GM12878 (cell line): Measurements from ENCODE around the gene LAIR1. TPM values are rescaled to one million over a fixed set of nuclear protein-coding genes. Genes with fewer than 3 reads are reported as not detected.

Source experiments
- ATAC-seq: fragments of 200-7000 bp; cut with Tn5 transposase; 3 replicates; pipeline ENCODE4 v1.9.1; 2020; ENCODE audit warnings: mild to moderate bottlenecking, moderate library complexity
- BruUV-seq: library from RNA; stranded (reverse); fragments of 400-500 nt; replicated peaks from 2 replicates; lab custom pipeline; 2021; lab: Mats Ljungman, UMichigan
- CTCF ChIA-PET: fragments of 300-600 bp; sonication (Branson Sonifier 250); formaldehyde crosslinking; extraction: SDS; loops from one replicate; lab custom pipeline; 2021; ENCODE audit warnings: inconsistent platforms; lab: Yijun Ruan, JAX
- POLR2A ChIA-PET: fragments of 350-600 bp; formaldehyde crosslinking; extraction: SDS; loops from one replicate; lab custom pipeline; 2021; ENCODE audit warnings: inconsistent platforms; lab: Charles Lee
- RAD21 ChIA-PET: fragments of 300-600 bp; sonication (Branson Sonifier 250); formaldehyde crosslinking; loops from one replicate; lab custom pipeline; 2023; ENCODE audit warnings: antibody characterized with exemption; ENCODE audit not compliant: unreplicated experiment; lab: Charles Lee
- SMC1A ChIA-PET: fragments of 300-600 bp; sonication (Branson Sonifier 250); formaldehyde crosslinking; loops from one replicate; lab custom pipeline; 2023; ENCODE audit not compliant: unreplicated experiment, uncharacterized antibody; lab: Charles Lee
- DNase-seq: peaks from one replicate; pipeline ENCODE4 v3.0.0-alpha.2; 2011; ENCODE audit warnings: low read depth, low spot score
- FAIRE-seq: peaks from 3 replicates; lab custom pipeline; 2011; peaks lifted over from hg19 to GRCh38; lab: Jason Lieb, UNC
- H2AFZ ChIP-seq: 2 replicates; pipeline ENCODE4 v1.6.0; 2011; ENCODE audit warnings: low read depth, low read length, control low read depth; ENCODE audit not compliant: control insufficient read depth
- H3K27ac ChIP-seq: 2 replicates; pipeline ENCODE4 v1.5.1; 2011; ENCODE audit warnings: control low read depth; ENCODE audit not compliant: control insufficient read depth, insufficient read depth
- H3K27me3 ChIP-seq, 2 experiments: replicated peaks in 1 of 2; 2 replicates each; pipeline versions ENCODE4 v1.6.0 to v1.6.1; 2011; ENCODE audit warnings: low read length in 1 of 2; ENCODE audit not compliant: control insufficient read depth in 2 of 2, insufficient read depth in 2 of 2
- H3K36me3 ChIP-seq, 2 experiments: 2 replicates each; pipeline ENCODE4 v1.5.1; 2011; ENCODE audit warnings: low read length in 1 of 2; ENCODE audit not compliant: control insufficient read depth in 2 of 2, insufficient read depth in 2 of 2
- H3K4me1 ChIP-seq: 2 replicates; pipeline ENCODE4 v1.6.1; 2011; ENCODE audit warnings: mild to moderate bottlenecking, low read length, moderate library complexity, mixed read lengths; ENCODE audit not compliant: control insufficient read depth, insufficient read depth
- H3K4me2 ChIP-seq: 2 replicates; pipeline ENCODE4 v1.6.0; 2011; ENCODE audit warnings: control low read depth; ENCODE audit not compliant: control insufficient read depth, insufficient read depth
- H3K4me3 ChIP-seq: fragments of 200-600 bp; sonication (generic); 2 replicates; pipeline ENCODE4 v1.5.1; 2016
- H3K79me2 ChIP-seq: 2 replicates; pipeline ENCODE4 v1.6.0; 2011; ENCODE audit warnings: low read length; ENCODE audit not compliant: control insufficient read depth, insufficient read depth
- H3K9ac ChIP-seq: 2 replicates; pipeline ENCODE4 v1.8.0; 2011; ENCODE audit warnings: low read length, control low read depth, mixed read lengths; ENCODE audit not compliant: control insufficient read depth, insufficient read depth
- H3K9me3 ChIP-seq: replicated peaks from 3 replicates; pipeline ENCODE4 v1.5.1; 2011; ENCODE audit warnings: mild to moderate bottlenecking, low read length; ENCODE audit not compliant: control insufficient read depth, insufficient read depth
- H4K20me1 ChIP-seq: 2 replicates; pipeline ENCODE4 v1.6.0; 2011; ENCODE audit not compliant: control insufficient read depth, insufficient read depth
- CTCF ChIP-seq, 3 experiments: IDR thresholded peaks in 2 of 3; conservative IDR thresholded peaks in 1 of 3; 2 replicates each; pipeline ENCODE4 v1.5.1; 2011; ENCODE audit warnings: low read depth in 3 of 3, low read length in 3 of 3, mild to moderate bottlenecking in 3 of 3, control low read depth in 2 of 3, moderate library complexity in 2 of 3, inconsistent platforms in 1 of 3, mixed read lengths in 1 of 3; ENCODE audit not compliant: control insufficient read depth in 2 of 3, insufficient read depth in 1 of 3; ENCODE audit errors: extremely low read depth in 1 of 3
- E2F8 ChIP-seq: fragments of 450-650 bp; IDR thresholded peaks from 2 replicates; pipeline ENCODE4 v1.6.1; 2018; ENCODE audit warnings: mild to moderate bottlenecking, low read depth, moderate library complexity; ENCODE audit not compliant: partially characterized antibody
- EGR1 ChIP-seq, 2 experiments: IDR thresholded peaks; 1 replicate in 1 of 2; 2 replicates in 1 of 2; pipeline ENCODE4 v1.6.1; 2011 to 2012; ENCODE audit warnings: low read depth in 2 of 2, low read length in 2 of 2, borderline replicate concordance in 1 of 2, mild to moderate bottlenecking in 1 of 2, moderate library complexity in 1 of 2
- ELK1 ChIP-seq: IDR thresholded peaks from 2 replicates; pipeline ENCODE4 v1.6.1; 2012; ENCODE audit warnings: low read depth, low read length, improper control_type of control experiment
- IKZF2 ChIP-seq, 2 experiments: fragments of 450-650 bp; IDR thresholded peaks; 2 replicates each; pipeline ENCODE4 v1.6.1; 2017; ENCODE audit warnings: mild to moderate bottlenecking in 2 of 2, moderate library complexity in 2 of 2
- JUND ChIP-seq: IDR thresholded peaks from 2 replicates; pipeline ENCODE4 v1.6.1; 2012; ENCODE audit warnings: low read depth, mild to moderate bottlenecking, low read length, improper control_type of control experiment, moderate library complexity
- NFIC ChIP-seq: IDR thresholded peaks from 2 replicates; pipeline ENCODE4 v1.6.1; 2012; ENCODE audit warnings: low read depth, mild to moderate bottlenecking, inconsistent platforms, low read length, moderate library complexity
- RELA ChIP-seq: fragments of 450-650 bp; IDR thresholded peaks from 2 replicates; pipeline ENCODE4 v1.8.0; 2014; ENCODE audit warnings: borderline replicate concordance; ENCODE audit not compliant: partially characterized antibody
- SIX5 ChIP-seq: IDR thresholded peaks from 2 replicates; pipeline ENCODE4 v1.6.1; 2011; ENCODE audit warnings: mild to moderate bottlenecking, low read depth, low read length, moderate library complexity; ENCODE audit not compliant: severe bottlenecking
- SP1 ChIP-seq: IDR thresholded peaks from one replicate; pipeline ENCODE4 v1.6.1; 2011; ENCODE audit warnings: low read depth, low read length
- SREBF2 ChIP-seq: IDR thresholded peaks from 2 replicates; pipeline ENCODE4 v1.6.1; 2012; ENCODE audit warnings: mild to moderate bottlenecking, low read length
- YY1 ChIP-seq: IDR thresholded peaks from 2 replicates; pipeline ENCODE4 v1.6.1; 2011; ENCODE audit warnings: low read depth, mild to moderate bottlenecking, low read length
- ZSCAN29 ChIP-seq: fragments of 450-650 bp; IDR thresholded peaks from 2 replicates; pipeline ENCODE4 v1.6.1; 2017; ENCODE audit warnings: mild to moderate bottlenecking, moderate library complexity
- WGBS: methylation state at CpG from one replicate; pipeline ENCODE4 v1.1.6; 2016; ENCODE audit warnings: low lambda C conversion rate; ENCODE audit not compliant: insufficient replicate concordance, insufficient coverage; ENCODE audit errors: missing lambda C conversion rate; 5-methylcytosine and 5-hydroxymethylcytosine counted together
- in situ Hi-C: fragments of 300-500 bp; cut with MboI; formaldehyde crosslinking; loops from 9 replicates; pipeline ENCODE4 v1.14.3; 2018; ENCODE audit warnings: mixed read lengths
- intact Hi-C: fragments of 100-400 bp; cut with micrococcal nuclease; formaldehyde crosslinking; loops from one replicate; pipeline ENCODE4 v1.14.2; 2022; ENCODE audit not compliant: unreplicated experiment
- polyA plus RNA-seq, 11 experiments: library from polyadenylated mRNA; depleted of rRNA in 4 of 11; unstranded in 6 of 11; stranded (reverse) in 5 of 11; fragments of >200 nt; fragmentation: Nextera tagmentation in 4 of 11; fragmentation: Illumina TruSeq in 1 of 11; extraction: Ambion mirVana in 4 of 11; extraction: Trizol in 1 of 11; gene quantifications; 1 replicate in 1 of 11; 2 replicates in 10 of 11; pipeline versions ENCODE4 v1.2.1 to v1.2.3, GENCODE V29; 2011 to 2016; ENCODE audit warnings: inconsistent platforms in 2 of 11, missing spikeins in 2 of 11, low read depth in 1 of 11
- total RNA-seq, 4 experiments: library from RNA; depleted of rRNA in 3 of 4; stranded (reverse); fragments of >200 nt in 3 of 4; fragmentation: Illumina TruSeq in 1 of 4; extraction: Trizol in 1 of 4; gene quantifications; 2 replicates each; pipeline versions ENCODE4 v1.2.1 to v1.2.3, GENCODE V29; 2013 to 2021

Gene LAIR1
- total and polyA plus RNA-seq, 10 of the 15 experiments (the other 5 are each of a cell fraction or from before 2014, with no cell fraction given), result 8.6 to 58.2 (median 35.3) TPM

- TF ChIP-seq ELK1 (no peak), RELA (no peak), SP1 (no peak)
- TF ChIP-seq, all 136 proteins: peak for 0
Measured at GRCh38 chr19:54317965-54318240, 46.8 kb downstream of the LAIR1 start (continued).

- POLR2A ChIA-PET, result no interaction called here
- no peak overlapping the region for H3K27ac ChIP-seq
- no peaks in the 10 kb centered on the region for H4K20me1 ChIP-seq
- no peak for FAIRE-seq
- in situ Hi-C loops, result no loop called here
- ATAC-seq, result no peak
- SMC1A ChIA-PET, result interaction anchor here (1.0 to 1.8 kb wide), 2 partner anchors 73 to 74 kb away, joined by 3 read pairs; no protein-coding TSS in a partner anchor
- no peaks in the 10 kb centered on the region for H3K79me2 ChIP-seq
- H3K9ac ChIP-seq, result no peak overlapping the region
- no peak for DNase-seq
- no peaks in the 10 kb centered on the region for H3K9me3 ChIP-seq
- no peaks in the 10 kb centered on the region for H3K36me3 ChIP-seq
- no peak overlapping the region for H3K4me3 ChIP-seq
- CTCF ChIA-PET, result interaction anchor here (0.9 to 5.1 kb wide), 6 partner anchors 7 to 75 kb away, joined by 3 to 40 read pairs (median 5); no protein-coding TSS in a partner anchor
- no peak overlapping the region for H2AFZ ChIP-seq
- intact Hi-C loops, result no loop called here
- WGBS, result 71% methylated on average over 29 of the region's 29 CpGs
- BruUV-seq, result no TSS peak
- H3K4me2 ChIP-seq, result no peak overlapping the region
- H3K27me3 ChIP-seq, result no peaks in the 10 kb centered on the region
- H3K4me1 ChIP-seq, result no peaks in the 10 kb centered on the region
- RAD21 ChIA-PET, result interaction anchor here (1.1 kb wide), 1 partner anchor 180 kb away, joined by 5 read pairs; the partner anchor contains the start of gene CNOT3
- no peak for TF ChIP-seq CTCF (IDR thresholded peaks at IDR 0.05 in 2 of 3, conservative IDR thresholded peaks at IDR 0.05 in 1 of 3; ENCODE audit: control insufficient read depth in 2 of 3, extremely low read depth in 1 of 3, insufficient read depth in 1 of 3, low read depth in 3 of 3, low read length in 3 of 3)
- TF ChIP-seq E2F8, result no peak
- no peak for TF ChIP-seq SREBF2
- TF ChIP-seq ZSCAN29, result no peak
- TF ChIP-seq YY1, result no peak
- no peak for TF ChIP-seq JUND
- no peak for TF ChIP-seq IKZF2 (IDR thresholded peaks at IDR 0.05)
- no peak for TF ChIP-seq SIX5
- TF ChIP-seq EGR1 (IDR thresholded peaks at IDR 0.05; ENCODE audit: borderline replicate concordance in 1 of 2, low read depth in 2 of 2, low read length in 2 of 2), result no peak
- no peak for TF ChIP-seq NFIC
Measured at GRCh38 chr19:54317108-54317964, 47.4 kb downstream of the LAIR1 start.
